Neural cell (in vitro differentiated cells): Measurements from ENCODE around the gene STX1A.

Experiments
- CTCF ChIP-seq: fragments of 450-650 bp; IDR thresholded peaks from 2 replicates; pipeline ENCODE4 v1.5.1; 2014; ENCODE audit warnings: antibody characterized with exemption, mild to moderate bottlenecking, moderate library complexity; ENCODE audit not compliant: poor library complexity, severe bottlenecking
- EP300 ChIP-seq: fragments of 450-650 bp; conservative IDR thresholded peaks from 2 replicates; pipeline ENCODE4 v1.6.1; 2014; ENCODE audit warnings: antibody characterized with exemption, mild to moderate bottlenecking, moderate library complexity; ENCODE audit not compliant: poor library complexity, severe bottlenecking
- EZH2 ChIP-seq: fragments of 200-600, 300-800 bp; shearing (Covaris generic), sonication (generic); IDR thresholded peaks from 2 replicates; pipeline ENCODE4 v1.6.1; 2014; ENCODE audit warnings: antibody characterized with exemption, low read length, borderline replicate concordance, mild to moderate bottlenecking; ENCODE audit not compliant: insufficient read depth, poor library complexity, severe bottlenecking
- POLR2AphosphoS5 ChIP-seq: IDR thresholded peaks from 2 replicates; pipeline ENCODE4 v1.6.1; 2012
- TAF1 ChIP-seq: IDR thresholded peaks from 2 replicates; pipeline ENCODE4 v1.6.1; 2012; ENCODE audit warnings: low read depth

DNA sequence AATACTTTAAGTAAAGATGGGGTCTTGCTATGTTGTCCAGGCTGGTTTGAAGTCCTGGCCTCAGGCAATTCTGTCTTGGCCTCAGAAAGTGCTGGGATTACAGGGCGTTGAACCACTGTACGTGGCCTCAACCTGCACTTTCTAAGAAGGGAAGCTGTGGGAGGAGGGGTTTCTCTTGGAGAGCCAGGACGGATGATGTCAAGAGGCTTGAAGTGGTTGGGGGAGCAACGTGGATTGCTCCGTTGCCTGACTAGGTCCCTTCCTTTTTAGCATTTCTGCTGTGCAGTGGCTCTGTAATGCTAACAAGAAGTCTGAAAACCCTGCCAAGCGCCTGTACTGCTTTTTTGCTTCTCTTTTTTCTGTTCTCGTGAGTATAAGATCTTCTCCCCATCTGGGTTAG, 28.8 kb downstream of the STX1A start:
- TF ChIP-seq CTCF (no peak), POLR2AphosphoS5 (no peak), TAF1 (no peak), EZH2 (no peak), EP300 (no peak)
